H1 (cell line): ENCODE results near the gene DAAM1.

Source experiments
- CREB1 ChIP-seq: IDR thresholded peaks from 2 replicates; pipeline ENCODE4 v1.6.1; 2012; ENCODE audit warnings: inconsistent platforms
- CTBP2 ChIP-seq: IDR thresholded peaks from 2 replicates; pipeline ENCODE4 v1.7.0; 2011; ENCODE audit warnings: borderline replicate concordance, mild to moderate bottlenecking, moderate library complexity, mixed read lengths, low read length; ENCODE audit not compliant: insufficient read depth, insufficient read length
- CTCF ChIP-seq, 3 experiments: IDR thresholded peaks; 1 replicate in 2 of 3; 2 replicates in 1 of 3; pipeline versions ENCODE4 v1.5.1 to v1.6.1; 2011; ENCODE audit warnings: low read length in 3 of 3, mild to moderate bottlenecking in 3 of 3, inconsistent platforms in 2 of 3, low read depth in 1 of 3, moderate library complexity in 1 of 3; ENCODE audit not compliant: insufficient read depth in 1 of 3; ENCODE audit errors: control extremely low read depth in 1 of 3
- HDAC2 ChIP-seq, 2 experiments: fragments of 300-600 bp in 1 of 2; sonication (generic) in 1 of 2; IDR thresholded peaks; 2 replicates each; pipeline ENCODE4 v1.6.1; 2011 to 2012; ENCODE audit warnings: low read depth in 2 of 2, low read length in 2 of 2, mild to moderate bottlenecking in 2 of 2, moderate library complexity in 2 of 2, borderline replicate concordance in 1 of 2, inconsistent platforms in 1 of 2
- KDM1A ChIP-seq: fragments of 200-600, 300-600 bp; sonication (generic); IDR thresholded peaks from 2 replicates; pipeline ENCODE4 v1.7.1; 2016; ENCODE audit warnings: mild to moderate bottlenecking, low read length, borderline replicate concordance
- POLR2AphosphoS5 ChIP-seq: IDR thresholded peaks from 2 replicates; pipeline ENCODE4 v1.6.1; 2011; ENCODE audit warnings: low read depth, low read length
- RNF2 ChIP-seq: fragments of 200-900, 300-1000 bp; sonication (generic); IDR thresholded peaks from 2 replicates; pipeline ENCODE4 v1.7.1; 2016; ENCODE audit warnings: borderline replicate concordance, low read depth, mild to moderate bottlenecking, antibody characterized with exemption, low read length; ENCODE audit not compliant: poor library complexity, severe bottlenecking; ENCODE audit errors: missing control alignments
- SRF ChIP-seq: IDR thresholded peaks from 2 replicates; pipeline ENCODE4 v1.6.1; 2011; ENCODE audit warnings: mild to moderate bottlenecking, low read depth, low read length, moderate library complexity
- SUZ12 ChIP-seq: fragments of 200-600 bp; sonication (generic); IDR thresholded peaks from 2 replicates; pipeline ENCODE4 v1.6.1; 2012; ENCODE audit warnings: mild to moderate bottlenecking, inconsistent platforms, low read length, moderate library complexity, mixed read lengths
- TCF12 ChIP-seq: IDR thresholded peaks from 2 replicates; pipeline ENCODE4 v1.6.1; 2011; ENCODE audit warnings: low read depth, mild to moderate bottlenecking, low read length

GRCh38 chr14:59305231-59305630 is 116.8 kb downstream of the DAAM1 start:
- TF ChIP-seq TCF12 (no peak), RNF2 (no peak), HDAC2 (IDR thresholded peaks at IDR 0.05; ENCODE audit: borderline replicate concordance in 1 of 2, low read depth in 2 of 2, low read length in 2 of 2) (no peak), CREB1 (no peak), KDM1A (no peak), CTCF (IDR thresholded peaks at IDR 0.05; ENCODE audit: control extremely low read depth in 1 of 3, insufficient read depth in 1 of 3, low read depth in 1 of 3, low read length in 3 of 3) (no peak), SRF (no peak), CTBP2 (no peak), SUZ12 (no peak), POLR2AphosphoS5 (no peak)
